IPS-20b (cell line): ENCODE data around the gene HTT-AS.
"Not testable (repeated sequence)": the region's sequence is repeated elsewhere in the genome, so short reads cannot be mapped to it uniquely, and the experiment has no call there.

Experiments
- H3K27ac ChIP-seq: one replicate; pipeline ENCODE4 v1.5.1; 2013; ENCODE audit warnings: low read length
- H3K27me3 ChIP-seq: 2 replicates; pipeline ENCODE4 v1.6.1; 2013; ENCODE audit warnings: mild to moderate bottlenecking, low read length, inconsistent platforms; ENCODE audit not compliant: insufficient read depth
- H3K36me3 ChIP-seq: 2 replicates; pipeline ENCODE4 v1.6.1; 2013; ENCODE audit warnings: low read depth, mild to moderate bottlenecking, inconsistent platforms, low read length, moderate library complexity; ENCODE audit not compliant: insufficient read depth
- H3K4me1 ChIP-seq: 2 replicates; pipeline ENCODE4 v1.6.1; 2013; ENCODE audit warnings: mild to moderate bottlenecking, control low read depth, inconsistent platforms, low read length, moderate library complexity; ENCODE audit not compliant: insufficient read depth
- H3K4me3 ChIP-seq: 2 replicates; pipeline ENCODE4 v1.5.1; 2013; ENCODE audit warnings: mild to moderate bottlenecking, low read length, inconsistent platforms
- H3K9ac ChIP-seq: 2 replicates; pipeline ENCODE4 v1.6.1; 2013; ENCODE audit warnings: low read depth, mild to moderate bottlenecking, inconsistent platforms, low read length, moderate library complexity
- H3K9me3 ChIP-seq: 2 replicates; pipeline ENCODE4 v1.6.1; 2013; ENCODE audit warnings: mild to moderate bottlenecking, low read depth, low read length, inconsistent platforms; ENCODE audit not compliant: insufficient read depth

Gene HTT-AS

GRCh38 chr4:3112201-3112600, 37.9 kb upstream of the HTT-AS start:
- peaks cover 90% of the 10 kb centered on the region for H3K36me3 ChIP-seq
- no peak overlapping the region for H3K9ac ChIP-seq
- H3K4me3 ChIP-seq = no peak overlapping the region
- no peaks in the 10 kb centered on the region for H3K27me3 ChIP-seq
- no peaks in the 10 kb centered on the region for H3K4me1 ChIP-seq
- H3K9me3 ChIP-seq = no peaks in the 10 kb centered on the region
- H3K27ac ChIP-seq = no peak overlapping the region

DNA sequence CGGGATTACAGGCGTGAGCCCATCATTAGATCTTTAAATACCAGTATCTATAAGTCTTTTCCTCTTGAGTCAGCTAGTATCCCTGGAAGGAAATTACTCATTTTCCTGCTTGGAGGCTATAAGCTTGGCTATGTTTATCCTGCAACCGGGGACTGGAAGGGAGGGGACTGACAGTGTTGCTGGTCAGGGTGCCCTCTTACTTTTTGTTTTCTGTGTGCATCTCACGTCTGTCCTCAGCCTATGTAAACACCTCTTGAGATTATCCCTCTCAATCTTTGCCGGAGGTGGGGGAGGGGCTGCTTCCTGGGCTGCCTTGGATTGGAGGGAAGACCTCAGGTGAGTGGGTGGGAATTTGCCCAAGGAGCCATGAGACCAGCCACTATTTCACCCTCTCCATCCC, 37.1 kb upstream of the HTT-AS start:
- Histone ChIP-seq H3K9me3 (no peaks in the 10 kb centered on the region), H3K4me1 (no peaks in the 10 kb centered on the region), H3K27ac (no peak overlapping the region), H3K27me3 (no peaks in the 10 kb centered on the region), H3K4me3 (no peak overlapping the region), H3K36me3 (peaks cover 86% of the 10 kb centered on the region), H3K9ac (no peak overlapping the region)

- no peak overlapping the region for H3K27ac ChIP-seq
- H3K9ac ChIP-seq = no peak overlapping the region
- H3K9me3 ChIP-seq = no peaks in the 10 kb centered on the region
- H3K4me1 ChIP-seq = no peaks in the 10 kb centered on the region
- no peak overlapping the region for H3K4me3 ChIP-seq
- H3K27me3 ChIP-seq = no peaks in the 10 kb centered on the region
- peaks cover 76% of the 10 kb centered on the region for H3K36me3 ChIP-seq
Observed at GRCh38 chr4:3108211-3108610, 33.9 kb upstream of the HTT-AS start.

- Histone ChIP-seq H3K27me3 (no peaks in the 10 kb centered on the region), H3K36me3 (peaks cover 72% of the 10 kb centered on the region), H3K4me3 (no peak overlapping the region), H3K9ac (no peak overlapping the region), H3K27ac (no peak overlapping the region), H3K9me3 (no peaks in the 10 kb centered on the region), H3K4me1 (no peaks in the 10 kb centered on the region)
Observed at GRCh38 chr4:3107691-3108121, 33.4 kb upstream of the HTT-AS start.

GRCh38 chr4:3107271-3107670, 32.9 kb upstream of the HTT-AS start:
- Histone ChIP-seq H3K36me3 (peaks cover 72% of the 10 kb centered on the region), H3K9me3 (no peaks in the 10 kb centered on the region), H3K4me3 (no peak overlapping the region), H3K27ac (no peak overlapping the region), H3K4me1 (no peaks in the 10 kb centered on the region), H3K9ac (no peak overlapping the region), H3K27me3 (no peaks in the 10 kb centered on the region)

GRCh38 chr4:3106339-3107186, 32.2 kb upstream of the HTT-AS start:
- H3K27ac ChIP-seq = no peak overlapping the region
- peaks cover 72% of the 10 kb centered on the region for H3K36me3 ChIP-seq
- no peak overlapping the region for H3K4me3 ChIP-seq
- H3K9me3 ChIP-seq = no peaks in the 10 kb centered on the region
- no peaks in the 10 kb centered on the region for H3K4me1 ChIP-seq
- H3K9ac ChIP-seq = no peak overlapping the region
- H3K27me3 ChIP-seq = no peaks in the 10 kb centered on the region

DNA sequence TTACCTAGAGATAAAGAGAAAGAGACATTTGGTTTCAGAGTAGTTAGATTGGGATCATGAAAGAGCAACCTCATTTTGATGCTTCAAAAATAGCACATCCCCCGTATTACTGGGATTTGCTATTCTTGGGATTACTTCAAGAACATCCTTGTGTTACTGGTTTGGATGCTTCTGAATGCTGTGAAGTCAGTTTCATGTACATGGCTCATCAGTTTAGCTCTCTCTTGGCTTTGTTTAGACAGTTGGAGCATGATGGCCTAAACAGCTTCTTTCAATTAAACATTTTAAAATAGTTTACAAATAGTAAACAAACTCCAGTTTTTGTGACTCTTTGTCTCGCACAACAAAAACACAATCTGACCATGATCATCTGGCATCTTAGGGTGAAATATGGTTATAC, 24.0 kb upstream of the HTT-AS start:
- H3K9ac ChIP-seq = no peak overlapping the region

DNA sequence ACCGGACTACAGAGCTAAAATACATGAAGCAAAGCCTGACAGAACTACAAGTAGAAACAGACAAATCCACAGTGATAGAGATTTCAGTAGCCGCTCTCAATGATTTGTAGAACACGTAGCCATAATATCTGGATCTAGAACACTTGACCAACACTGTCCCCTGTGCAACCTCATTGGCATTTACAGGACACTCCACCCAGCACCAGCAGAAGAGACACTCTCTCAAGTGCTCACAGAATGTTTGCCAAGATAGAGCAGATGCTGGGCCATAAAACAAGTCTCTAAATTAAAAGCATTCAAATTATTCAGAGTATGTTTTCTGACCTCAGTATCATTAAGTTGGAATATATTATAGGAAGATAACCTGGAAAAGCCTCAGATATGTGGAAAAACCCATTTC, 21.9 kb upstream of the HTT-AS start:
- Histone ChIP-seq H3K9ac (no peak overlapping the region), H3K27ac (no peak overlapping the region), H3K36me3 (peaks cover 60% of the 10 kb centered on the region)

More for the DNA sequence above, 24.0 kb upstream of the HTT-AS start:
- Histone ChIP-seq H3K9me3 (no peaks in the 10 kb centered on the region), H3K36me3 (peaks cover 62% of the 10 kb centered on the region), H3K27ac (no peak overlapping the region), H3K27me3 (no peaks in the 10 kb centered on the region), H3K4me1 (no peaks in the 10 kb centered on the region), H3K4me3 (no peak overlapping the region)

DNA sequence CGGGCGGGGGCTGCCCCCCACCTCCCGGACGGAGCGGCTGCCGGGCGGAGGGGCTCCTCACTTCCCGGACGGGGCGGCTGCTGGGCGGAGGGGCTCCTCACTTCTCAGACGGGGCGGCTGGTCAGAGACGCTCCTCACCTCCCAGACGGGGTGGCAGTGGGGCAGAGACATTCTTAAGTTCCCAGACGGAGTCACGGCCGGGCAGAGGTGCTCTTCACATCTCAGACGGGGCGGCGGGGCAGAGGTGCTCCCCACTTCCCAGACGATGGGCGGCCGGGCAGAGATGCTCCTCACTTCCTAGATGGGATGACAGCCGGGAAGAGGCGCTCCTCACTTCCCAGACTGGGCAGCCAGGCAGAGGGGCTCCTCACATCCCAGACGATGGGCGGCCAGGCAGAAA, 20.4 kb upstream of the HTT-AS start:
- H3K4me3 ChIP-seq, H3K9ac ChIP-seq, H3K27ac ChIP-seq, H3K9me3 ChIP-seq, H3K27me3 ChIP-seq, H3K4me1 ChIP-seq: not testable (repeated sequence)
- H3K36me3 ChIP-seq = peaks cover 58% of the 10 kb centered on the region

More for the DNA sequence above, 21.9 kb upstream of the HTT-AS start:
- Histone ChIP-seq H3K4me1 (no peaks in the 10 kb centered on the region), H3K27me3 (no peaks in the 10 kb centered on the region), H3K4me3 (no peak overlapping the region), H3K9me3 (no peaks in the 10 kb centered on the region)

DNA sequence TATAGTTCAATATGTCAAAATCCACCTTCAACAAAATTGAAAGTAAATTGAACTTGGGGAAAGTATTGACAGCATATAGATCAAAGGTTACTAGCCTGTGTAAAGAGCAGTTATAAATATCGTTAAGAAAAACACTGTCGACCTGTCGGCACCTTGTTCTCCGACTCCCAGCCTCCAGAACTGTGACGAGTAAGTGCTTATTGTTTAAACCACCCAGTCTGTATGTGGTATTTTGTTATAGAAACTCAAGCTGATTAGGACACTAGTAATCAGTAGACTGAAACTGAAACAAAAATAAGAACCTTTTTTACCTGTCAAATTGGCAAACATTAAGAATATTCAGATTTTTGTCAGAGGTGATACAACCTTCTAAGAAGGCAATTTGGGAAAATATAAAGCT, 17.1 kb upstream of the HTT-AS start:
- Histone ChIP-seq H3K36me3 (peaks cover 63% of the 10 kb centered on the region), H3K27ac (no peak overlapping the region), H3K27me3 (no peaks in the 10 kb centered on the region), H3K9ac (no peak overlapping the region), H3K4me1 (no peaks in the 10 kb centered on the region), H3K4me3 (no peak overlapping the region), H3K9me3 (no peaks in the 10 kb centered on the region)

DNA sequence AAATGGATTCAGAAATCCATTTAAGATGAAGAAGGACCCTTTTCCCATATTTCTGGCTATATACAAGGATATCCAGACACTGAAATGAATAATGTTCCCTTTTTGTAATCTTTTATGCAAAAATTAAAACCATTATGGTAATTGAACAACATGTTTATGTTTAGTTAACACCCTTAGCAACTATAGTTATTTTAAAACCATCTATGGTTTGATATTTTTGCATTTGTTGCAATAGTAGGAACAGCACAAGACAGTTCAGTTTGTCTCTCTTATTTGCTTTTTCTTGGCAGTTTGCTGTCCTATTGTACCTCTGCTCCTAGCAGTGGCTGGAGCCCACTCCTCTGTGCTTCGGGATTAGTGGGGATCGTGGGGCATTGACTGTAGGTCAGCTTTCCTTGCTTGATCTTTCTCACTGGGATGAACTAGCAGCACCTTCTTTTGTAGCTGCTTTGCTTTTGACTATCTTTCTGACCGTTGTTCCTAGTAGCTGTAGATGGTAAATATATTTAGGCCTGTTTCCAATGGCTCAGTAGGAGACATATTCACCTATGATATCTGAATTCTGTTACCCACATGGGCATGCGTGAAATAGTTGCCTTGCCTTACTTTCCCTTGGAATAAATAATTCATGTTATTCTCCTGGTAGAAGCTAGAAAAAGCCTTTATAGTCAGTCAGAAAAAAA, 12.9 kb upstream of the HTT-AS start:
- Histone ChIP-seq H3K27ac (no peak overlapping the region), H3K27me3 (no peaks in the 10 kb centered on the region), H3K9ac (no peak overlapping the region), H3K36me3 (peaks cover 40% of the 10 kb centered on the region), H3K4me1 (no peaks in the 10 kb centered on the region), H3K4me3 (no peak overlapping the region), H3K9me3 (no peaks in the 10 kb centered on the region)
